GM21529 (cell line): ENCODE measurements around the gene AFF1.
"Not testable (repeated sequence)": the region's sequence is repeated elsewhere in the genome, so short reads cannot be mapped to it uniquely, and the experiment has no call there.

Source experiments
- ATAC-seq: cut with Tn5 transposase; IDR thresholded peaks from one replicate; pipeline ENCODE4 v1.9.1; 2021; ENCODE audit not compliant: unreplicated experiment

Gene AFF1

DNA sequence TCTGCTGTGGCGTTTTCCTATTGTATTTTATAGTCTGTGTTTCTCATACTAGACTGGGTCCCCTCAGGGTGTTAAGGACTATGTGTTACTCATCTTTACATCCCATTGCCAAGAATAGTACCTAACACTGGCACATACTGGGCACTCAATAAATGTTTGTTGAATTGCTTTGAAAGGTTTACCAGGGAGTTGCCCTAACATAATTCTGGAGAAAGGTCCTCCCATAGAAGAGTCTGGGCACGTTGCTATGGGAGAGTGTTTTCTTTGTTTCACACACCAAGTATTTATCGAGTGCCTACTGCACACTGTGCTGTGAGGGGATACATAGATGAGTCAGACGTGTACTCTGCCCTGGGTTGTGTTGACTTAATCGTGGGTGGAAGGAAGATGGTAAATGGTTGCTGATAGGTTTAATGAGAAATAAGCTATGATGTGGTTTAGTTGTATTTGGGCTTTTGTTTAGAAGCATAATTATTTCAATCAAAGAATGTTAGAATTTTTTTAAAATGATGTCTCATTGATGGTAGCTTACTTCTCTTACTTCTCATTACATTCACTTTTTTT lies 42.9 kb downstream of the AFF1 start:
- peak; percentile 83 for ATAC-seq

DNA sequence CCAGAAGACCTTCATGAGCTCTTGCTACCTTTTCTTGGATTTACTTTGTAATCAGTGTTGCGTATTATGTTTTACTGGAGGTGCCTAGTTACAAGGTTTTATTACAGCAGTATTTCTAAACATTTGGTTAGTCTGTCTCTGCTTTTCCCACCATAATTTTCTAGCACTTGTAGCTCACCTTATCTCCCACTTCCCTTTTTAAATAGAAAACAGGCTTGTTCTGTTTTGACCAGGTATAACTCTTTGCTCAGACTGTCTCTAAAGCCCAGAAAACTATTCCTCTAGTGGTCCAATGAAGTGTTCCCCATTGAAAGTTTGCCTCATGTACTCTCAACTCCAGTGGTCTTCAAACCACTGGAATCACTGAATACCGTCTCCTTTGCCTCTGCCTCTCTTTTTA lies 43.9 kb downstream of the AFF1 start:
- no peak for ATAC-seq

DNA sequence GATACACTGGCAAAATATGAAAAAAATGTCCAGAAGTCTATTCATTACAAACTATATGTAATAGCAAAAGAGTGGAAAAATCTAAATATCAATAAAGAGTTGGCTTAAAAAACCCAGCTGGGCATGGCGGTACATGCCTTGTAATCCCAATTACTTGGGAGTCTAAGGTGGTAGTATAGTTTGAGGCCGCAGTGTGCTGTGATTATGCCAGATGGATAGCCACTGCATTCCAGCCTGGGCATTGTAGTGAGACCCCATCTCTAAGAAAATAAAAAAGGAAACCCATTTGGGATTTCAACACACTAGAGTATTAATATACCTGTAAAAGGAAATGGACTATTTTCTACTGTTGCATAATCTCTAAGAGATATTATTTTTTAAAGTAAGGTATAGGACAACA lies 45.4 kb downstream of the AFF1 start:
- ATAC-seq: no peak

DNA sequence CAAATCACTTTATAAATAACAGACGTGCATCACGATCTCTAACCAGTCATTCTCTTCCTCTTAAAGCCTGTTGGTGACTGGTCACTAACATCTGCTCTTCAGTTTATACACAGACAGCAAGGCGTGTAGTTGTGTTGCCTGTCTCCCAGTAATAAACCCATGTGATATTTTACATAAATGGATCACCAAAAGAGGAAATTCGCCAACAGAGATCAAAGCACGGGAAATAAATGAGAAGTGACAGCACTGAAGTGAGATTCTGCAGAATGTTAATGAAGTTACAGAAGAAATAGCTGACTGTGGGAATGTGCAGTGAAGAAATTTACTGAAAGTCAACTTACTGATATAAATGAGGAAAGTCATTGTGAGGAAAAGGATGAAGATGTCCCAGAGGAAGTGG lies 47.0 kb downstream of the AFF1 start:
- no peak for ATAC-seq

DNA sequence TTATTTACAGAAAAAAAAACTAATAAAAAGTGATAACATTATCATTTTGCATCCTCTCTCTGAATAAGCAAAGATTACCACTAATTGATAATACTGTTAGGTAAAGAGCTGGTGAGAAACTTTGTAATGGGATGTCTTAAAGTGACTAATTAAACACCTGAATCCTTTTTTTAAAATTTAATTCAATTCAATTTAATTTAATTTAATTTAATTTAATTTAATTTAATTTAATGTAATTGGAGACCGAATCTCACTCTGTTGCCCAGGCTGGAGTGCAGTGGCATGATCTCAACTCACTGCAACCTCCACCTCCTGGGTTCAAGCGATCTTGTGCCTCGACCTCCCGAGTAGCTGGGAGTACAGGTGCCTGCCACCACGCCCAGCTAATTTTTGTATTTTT lies 51.0 kb downstream of the AFF1 start:
- not testable (repeated sequence) for ATAC-seq

DNA sequence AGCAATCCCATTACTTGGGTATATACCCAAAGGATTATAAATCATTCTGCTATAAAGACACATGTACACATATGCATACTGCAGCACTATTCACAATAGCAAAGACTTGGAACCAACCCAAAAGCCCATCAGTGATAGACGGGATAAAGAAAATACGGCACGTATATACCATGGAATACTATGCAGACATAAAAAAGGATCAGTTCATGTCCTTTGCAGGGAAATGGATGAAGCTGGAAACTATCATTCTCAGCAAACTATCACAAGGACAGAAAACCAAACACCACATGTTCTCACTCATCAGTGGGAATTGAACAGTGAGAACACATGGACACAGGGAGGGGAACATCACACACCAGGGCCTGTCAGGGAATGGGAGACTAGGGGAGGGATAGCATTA lies 54.8 kb downstream of the AFF1 start:
- ATAC-seq: not testable (repeated sequence)

DNA sequence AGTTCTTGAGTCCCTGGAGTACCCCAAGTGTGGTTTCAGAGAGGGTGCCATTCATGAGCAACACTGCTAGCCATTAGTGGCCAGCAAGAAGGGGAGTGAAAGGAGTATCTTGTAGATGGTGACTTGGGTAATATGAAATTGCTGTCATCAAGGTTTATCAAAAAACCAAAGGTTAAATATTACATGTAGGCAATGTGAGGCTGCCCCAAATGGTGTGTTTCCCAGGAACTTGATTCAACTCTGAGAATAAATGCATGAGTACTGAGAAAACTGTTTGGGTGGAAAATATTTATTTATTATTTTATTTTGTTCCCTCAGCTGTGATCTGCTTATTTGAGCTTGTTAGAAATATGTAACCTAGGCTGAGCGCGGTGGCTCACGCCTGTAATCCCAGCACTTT lies 55.7 kb downstream of the AFF1 start:
- no peak for ATAC-seq

DNA sequence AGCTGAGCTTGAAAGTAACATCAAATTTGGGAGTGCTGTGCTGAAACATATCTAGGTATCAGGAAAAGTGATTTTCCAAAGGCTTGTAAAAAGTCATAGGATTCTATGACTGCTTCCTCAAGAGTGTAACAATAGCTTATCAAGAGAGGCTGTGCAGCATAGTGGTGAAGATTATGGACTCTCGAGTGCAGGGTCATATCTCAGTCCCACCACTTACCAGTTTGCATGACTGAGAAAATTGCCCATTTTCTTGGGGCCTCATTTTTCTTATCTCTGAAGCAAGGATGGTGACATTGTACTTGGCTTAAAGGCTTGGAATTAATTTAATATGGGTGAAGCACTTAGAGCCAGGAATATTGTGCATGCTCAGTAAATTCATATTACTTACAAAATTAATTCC lies 57.2 kb downstream of the AFF1 start:
- no peak for ATAC-seq

DNA sequence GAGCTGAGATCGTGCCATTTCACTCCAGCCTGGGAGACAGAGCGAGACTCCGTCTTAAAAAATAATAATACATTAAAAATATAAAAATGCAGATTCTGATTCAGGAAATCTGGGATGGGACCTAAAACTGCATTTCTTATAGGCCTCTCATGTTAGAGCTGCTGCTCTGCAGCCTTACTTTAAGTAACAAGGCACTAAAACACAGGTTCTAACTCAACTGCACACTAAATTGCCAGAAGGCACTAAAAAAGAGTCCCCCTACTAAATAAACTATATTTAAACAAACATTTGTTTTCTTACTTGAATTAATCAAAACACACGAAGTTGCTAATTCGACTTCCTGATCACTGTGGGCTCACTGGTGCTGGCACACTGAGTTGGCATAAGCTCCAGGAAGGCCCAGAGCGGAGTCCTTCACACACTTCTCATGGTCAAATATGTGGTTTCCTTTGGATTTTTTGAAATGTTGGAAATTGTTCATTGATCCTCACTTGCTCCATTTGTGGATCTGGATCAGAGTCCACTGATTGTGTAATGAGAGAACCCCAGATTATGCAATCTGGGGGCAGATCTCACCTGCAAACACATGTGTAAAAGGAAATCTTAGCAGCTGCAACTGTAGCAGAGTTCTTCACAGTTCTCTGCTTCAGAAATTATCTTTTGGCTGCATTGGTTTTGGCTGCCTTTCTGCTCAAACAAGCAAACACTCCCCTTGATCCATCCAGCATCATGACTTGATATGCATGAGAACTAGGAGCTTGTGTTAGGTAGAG lies 59.3 kb downstream of the AFF1 start:
- no peak for ATAC-seq

DNA sequence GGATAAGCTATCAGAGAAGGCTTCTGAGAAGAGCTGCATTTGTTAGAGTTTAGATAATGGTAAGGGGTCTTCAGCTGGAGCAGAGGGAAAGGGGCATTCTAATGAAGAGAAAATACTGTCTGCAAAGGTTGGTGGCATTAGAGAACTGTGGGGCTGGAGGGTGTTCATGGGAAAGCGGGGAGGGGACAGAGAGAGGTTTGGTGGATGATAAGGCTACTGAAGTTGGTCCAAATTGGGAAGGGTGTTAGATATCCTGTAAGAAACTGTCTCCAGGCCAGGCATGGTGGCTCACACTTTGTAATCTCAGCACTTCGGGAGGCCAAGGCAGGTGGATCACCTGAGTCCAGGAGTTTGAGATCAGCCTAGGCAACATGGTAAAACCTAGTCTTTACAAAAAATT lies 59.9 kb downstream of the AFF1 start:
- no peak for ATAC-seq

DNA sequence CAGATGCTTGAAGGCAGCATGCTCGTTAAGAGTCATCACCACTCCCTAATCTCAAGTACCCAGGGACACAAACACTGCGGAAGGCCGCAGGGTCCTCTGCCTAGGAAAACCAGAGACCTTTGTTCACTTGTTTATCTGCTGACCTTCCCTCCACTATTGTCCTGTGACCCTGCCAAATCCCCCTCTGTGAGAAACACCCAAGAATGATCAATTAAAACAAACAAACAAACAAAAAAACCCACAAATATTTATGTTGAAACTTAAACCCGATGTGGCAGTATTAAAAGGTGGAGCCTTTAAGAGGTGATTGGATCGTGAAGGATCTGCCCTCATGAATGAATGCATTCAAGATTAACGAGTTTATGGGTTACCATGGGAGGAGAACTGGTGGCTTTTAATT lies 61.7 kb downstream of the AFF1 start:
- not testable (repeated sequence) for ATAC-seq

DNA sequence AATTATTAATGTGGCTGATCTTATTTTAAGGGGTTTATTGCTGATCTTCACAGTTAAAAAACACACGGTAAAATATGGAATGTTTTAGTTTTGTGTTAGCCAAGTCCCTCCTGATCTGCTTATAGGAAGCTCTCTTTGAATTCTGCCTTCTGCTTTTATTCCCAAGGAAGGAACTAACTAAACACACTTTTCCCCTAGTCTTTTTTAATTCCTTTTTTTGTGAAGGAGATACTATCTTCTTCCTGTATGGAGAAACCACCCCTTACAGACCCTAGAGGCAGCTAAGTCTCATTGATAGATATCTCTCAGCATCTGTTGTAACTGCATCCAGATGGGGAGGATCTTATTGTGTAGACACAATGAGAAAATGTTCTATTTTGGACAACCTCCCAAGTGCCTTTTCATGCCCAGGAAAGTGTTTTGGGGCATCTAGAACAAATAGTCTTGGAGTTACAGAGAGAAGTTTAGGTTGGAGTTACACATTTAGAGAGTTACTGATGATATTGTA lies 64.4 kb downstream of the AFF1 start:
- no peak for ATAC-seq

DNA sequence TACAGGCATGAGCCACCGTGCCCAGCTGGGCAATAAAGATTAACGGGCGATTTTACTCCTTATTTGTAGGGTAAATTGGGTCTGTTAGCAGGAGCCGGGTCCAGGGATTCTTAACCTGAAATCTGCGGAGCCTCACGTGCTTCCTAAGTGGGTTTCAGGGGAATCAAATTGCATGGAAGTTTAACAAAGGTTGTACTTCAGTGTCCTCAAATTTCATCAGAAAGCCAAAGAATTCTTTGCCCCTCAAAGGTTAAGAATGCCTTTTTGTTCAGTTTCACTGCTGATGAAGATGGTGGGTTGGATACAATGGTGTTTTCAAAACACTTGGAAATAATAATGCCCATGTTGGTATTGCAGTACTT lies 67.9 kb downstream of the AFF1 start:
- ATAC-seq: no peak

DNA sequence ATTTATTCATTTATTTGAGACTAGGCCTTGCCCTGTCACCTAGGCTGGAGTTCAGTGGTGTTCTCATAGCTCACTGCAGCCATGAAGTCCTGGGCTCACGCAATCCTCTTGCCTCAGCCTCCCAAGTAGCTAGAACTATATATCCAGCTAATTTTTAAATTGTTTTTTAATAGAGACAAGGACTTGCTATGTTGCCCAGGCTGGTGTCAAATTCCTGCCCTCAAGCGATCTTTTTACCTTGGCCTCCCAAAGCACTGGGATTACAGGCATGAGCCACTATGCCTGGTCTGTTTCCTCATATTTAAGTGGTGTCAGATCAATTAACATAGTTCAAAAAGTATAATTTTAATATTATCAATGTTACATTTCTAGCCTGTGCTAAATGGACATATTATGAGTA lies 68.5 kb downstream of the AFF1 start:
- no peak for ATAC-seq

DNA sequence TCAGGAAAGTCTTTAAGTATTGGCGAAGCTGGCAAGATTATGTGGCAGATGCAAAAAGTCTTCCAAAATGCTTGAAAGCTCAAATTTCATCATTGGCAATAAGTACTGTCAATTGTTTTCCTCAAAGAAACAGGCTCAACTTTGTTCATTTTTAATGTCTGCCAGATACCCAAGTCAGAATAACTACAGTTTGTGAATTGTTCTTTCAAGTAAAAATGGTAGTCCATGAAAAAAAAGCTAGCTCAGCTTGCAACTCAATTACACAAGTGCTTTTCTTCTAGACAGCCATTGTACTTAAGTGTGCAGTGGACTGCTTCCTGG lies 70.5 kb downstream of the AFF1 start:
- ATAC-seq: no peak

DNA sequence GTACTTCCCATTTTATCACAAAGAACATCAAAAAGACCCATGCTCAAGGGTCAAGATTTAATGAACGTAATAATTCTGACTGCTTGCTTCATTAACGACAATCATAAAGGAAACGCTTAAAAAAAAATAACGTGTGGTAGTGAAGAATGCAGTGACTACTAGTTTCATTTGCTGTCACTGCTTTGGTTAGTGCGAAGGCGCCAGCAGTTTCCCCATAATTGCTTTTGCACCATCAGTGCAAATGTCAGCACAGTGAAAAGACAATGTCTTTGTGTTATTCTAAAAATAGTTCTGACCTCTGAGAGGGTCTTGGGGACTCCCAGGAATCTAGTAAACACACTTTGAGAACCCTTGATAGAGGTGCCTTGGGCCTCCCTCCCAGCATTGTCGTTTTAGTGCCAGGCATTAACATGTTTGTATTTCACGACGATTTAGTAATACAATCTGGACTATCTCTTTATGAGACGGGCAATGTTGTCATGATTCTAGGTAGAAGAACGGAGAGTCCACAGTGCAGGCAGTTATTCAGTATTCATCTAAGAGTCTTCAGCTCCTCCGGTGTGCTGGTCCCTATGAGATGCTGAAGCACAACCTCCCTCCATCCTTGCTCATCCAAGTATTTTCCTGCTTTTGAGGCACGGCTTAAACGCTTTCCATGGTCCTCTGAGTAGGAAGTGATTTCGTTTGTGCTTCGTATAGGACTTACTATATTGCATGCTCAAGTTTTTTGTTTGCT lies 71.0 kb downstream of the AFF1 start:
- no peak for ATAC-seq

DNA sequence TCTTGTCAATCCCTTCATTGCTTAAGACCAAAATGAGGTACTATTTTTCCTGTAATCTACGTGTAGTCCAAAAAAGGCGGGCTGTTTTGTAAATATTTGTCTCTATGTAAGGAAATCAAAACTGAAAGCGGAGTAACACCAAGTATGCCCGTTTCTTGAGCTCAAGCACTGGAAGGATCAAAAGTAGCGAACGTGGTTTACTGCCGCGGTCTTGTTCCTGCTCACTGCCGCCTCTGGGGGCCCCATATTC lies 71.5 kb downstream of the AFF1 start:
- ATAC-seq: peak; percentile 58

DNA sequence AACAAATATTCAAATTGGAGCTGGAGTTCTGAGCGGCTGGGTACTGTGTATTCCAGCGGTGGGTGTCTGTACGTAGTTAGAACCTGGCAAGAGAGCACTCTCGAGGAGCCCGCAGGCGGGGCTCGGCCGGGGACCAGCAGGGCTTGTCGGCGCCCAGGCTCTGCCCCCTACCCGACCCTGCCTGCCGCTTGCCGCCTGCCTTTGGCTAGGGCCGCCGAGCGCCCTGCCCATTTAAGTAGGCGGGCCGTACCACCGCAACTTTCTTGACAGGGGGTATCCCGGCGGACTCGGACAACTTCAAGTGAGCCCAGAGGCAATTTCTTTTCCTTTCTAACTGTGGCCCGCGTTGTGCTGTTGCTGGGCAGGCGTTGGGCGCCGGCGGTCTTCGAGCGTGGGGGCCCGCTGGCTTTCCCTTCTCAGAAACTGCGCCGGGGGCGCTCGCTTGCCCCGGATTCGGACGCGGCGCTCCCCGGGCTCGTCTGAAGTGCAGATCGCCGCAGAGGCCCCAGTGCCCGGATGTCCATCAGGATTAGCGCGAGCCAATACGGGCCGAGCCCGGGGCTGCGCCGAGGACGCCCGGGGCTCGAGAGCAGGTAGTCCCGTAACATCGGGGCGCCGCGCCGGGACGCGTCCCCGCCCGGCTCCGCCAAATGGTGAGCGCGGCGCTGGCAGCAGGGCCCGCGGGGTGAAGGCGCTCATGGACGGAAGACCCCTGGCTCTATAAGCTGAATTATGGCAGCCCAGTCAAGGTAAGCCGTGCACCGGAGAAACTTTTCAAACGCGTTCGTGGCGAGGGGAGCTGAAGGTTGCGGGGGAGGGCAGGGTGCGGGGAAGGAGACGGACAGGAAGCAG lies 72.1 kb downstream of the AFF1 start:
- peak; percentile 64 for ATAC-seq

DNA sequence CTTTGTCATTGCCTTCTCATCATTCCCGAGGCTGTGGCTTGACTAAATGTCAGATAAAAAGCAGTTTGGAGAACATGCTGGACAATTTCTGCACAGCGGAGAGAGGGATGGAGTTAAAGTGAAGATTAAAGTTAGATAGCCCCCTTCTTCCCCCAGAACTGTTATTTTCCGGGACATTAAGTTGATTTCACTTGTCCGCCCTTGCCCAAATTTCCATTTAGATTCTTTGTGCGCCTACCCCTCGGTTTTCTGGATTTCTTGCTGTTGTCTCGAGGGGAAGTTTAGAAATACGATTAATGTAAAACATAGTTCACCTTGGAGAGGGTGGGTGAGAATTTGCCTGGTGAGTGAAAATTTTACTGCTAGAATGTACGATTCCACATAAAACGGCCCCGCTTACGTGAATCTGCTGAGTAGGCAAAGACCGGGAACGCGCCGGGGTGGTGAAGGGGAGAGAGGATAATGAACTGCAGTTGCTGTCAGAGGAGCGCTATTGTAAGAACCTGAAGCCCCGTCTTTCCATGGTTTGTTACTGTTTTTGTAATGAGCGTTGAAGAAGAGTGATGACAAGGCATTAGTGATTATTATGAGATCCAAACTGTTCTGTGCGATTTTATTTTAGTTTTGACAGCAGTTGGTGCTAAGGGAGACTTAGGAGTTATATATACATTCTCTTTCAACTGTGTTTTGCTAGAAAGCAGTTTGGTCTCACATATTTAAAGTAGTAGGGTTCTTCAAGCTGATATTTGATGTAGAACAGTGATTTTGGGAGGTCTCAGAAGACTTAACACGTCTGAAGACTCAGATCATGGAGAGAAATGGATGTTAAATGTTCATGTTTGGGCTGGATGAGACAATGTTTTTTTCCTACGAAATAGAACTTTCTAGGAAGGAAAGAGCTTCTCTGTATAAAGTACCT lies 73.0 kb downstream of the AFF1 start:
- ATAC-seq: no peak

DNA sequence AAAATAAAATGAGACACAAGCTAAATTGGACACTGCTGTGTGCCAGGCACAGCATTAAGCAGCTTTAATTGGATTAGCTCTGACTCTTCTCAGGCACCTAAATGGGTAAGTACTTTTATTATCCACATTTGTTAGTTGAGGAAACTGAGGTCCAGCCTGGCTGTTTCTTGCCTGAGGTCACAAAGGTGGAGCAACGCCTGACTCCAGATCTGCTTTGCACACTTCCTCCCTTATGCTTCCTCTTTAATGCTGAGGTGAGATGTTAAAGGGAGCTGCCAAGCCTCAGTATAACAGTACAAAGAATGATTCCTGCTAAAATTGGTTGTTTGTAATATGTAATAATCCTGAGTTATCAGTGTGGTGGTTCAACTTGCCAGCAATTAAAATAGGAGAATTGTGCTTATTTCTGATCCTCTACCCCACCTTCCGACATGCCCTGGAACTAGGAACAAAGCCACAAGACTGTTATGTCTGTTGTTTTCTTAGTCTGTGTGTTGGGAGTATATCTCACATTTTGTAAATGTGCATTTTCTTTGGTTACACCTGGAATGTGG lies 74.4 kb downstream of the AFF1 start:
- ATAC-seq: no peak
